Parathyroid adenoma (tissue), 2 donors: Measurements from ENCODE around the gene EP300.

Source experiments
- H2AFZ ChIP-seq: fragments of 300-600 bp; sonication (generic); one replicate; pipeline ENCODE4 v1.7.0; 2017; ENCODE audit warnings: antibody characterized with exemption, mild to moderate bottlenecking
- H3K27ac ChIP-seq: fragments of 300-600 bp; sonication (generic); one replicate; pipeline ENCODE4 v1.7.0; 2017
- H3K27me3 ChIP-seq: fragments of 300-600 bp; sonication (generic); one replicate; pipeline ENCODE4 v1.7.0; 2017; ENCODE audit warnings: low read length; ENCODE audit not compliant: control insufficient read depth, insufficient read depth
- H3K36me3 ChIP-seq: fragments of 300-600 bp; sonication (generic); one replicate; pipeline ENCODE4 v1.7.0; 2017; ENCODE audit warnings: low read length; ENCODE audit not compliant: control insufficient read depth, insufficient read depth
- H3K4me1 ChIP-seq: fragments of 300-600 bp; sonication (generic); one replicate; pipeline ENCODE4 v1.7.0; 2017; ENCODE audit warnings: control low read depth
- H3K4me2 ChIP-seq: fragments of 300-600 bp; sonication (generic); one replicate; pipeline ENCODE4 v1.7.0; 2017; ENCODE audit warnings: low read length
- H3K4me3 ChIP-seq: fragments of 300-600 bp; sonication (generic); one replicate; pipeline ENCODE4 v1.7.0; 2017; ENCODE audit warnings: low read depth, low read length
- H3K79me2 ChIP-seq: fragments of 300-600 bp; sonication (generic); one replicate; pipeline ENCODE4 v1.7.0; 2017; ENCODE audit warnings: control low read depth
- H3K9ac ChIP-seq: fragments of 300-600 bp; sonication (generic); one replicate; pipeline ENCODE4 v1.7.0; 2017; ENCODE audit warnings: mild to moderate bottlenecking
- H3K9me3 ChIP-seq: fragments of 300-600 bp; sonication (generic); one replicate; pipeline ENCODE4 v1.7.0; 2017; ENCODE audit warnings: low read length; ENCODE audit not compliant: control insufficient read depth
- TF ChIP-seq, protein P1 (sequence below): fragments of 300-600 bp; sonication (generic); IDR thresholded peaks from one replicate; pipeline ENCODE4 v1.7.0; 2017; ENCODE audit warnings: antibody characterized with exemption, mild to moderate bottlenecking
- donor health status: primary hyperparathyroidism.

EP300 gene

GRCh38 chr22:41074466-41074865 lies 17.9 kb upstream of the EP300 start:
- Histone ChIP-seq H3K4me2 (no peak overlapping the region), H3K4me3 (no peak overlapping the region), H3K27me3 (no peaks in the 10 kb centered on the region), H2AFZ (no peak overlapping the region), H3K9ac (no peak overlapping the region), H3K4me1 (no peaks in the 10 kb centered on the region), H3K79me2 (no peaks in the 10 kb centered on the region), H3K9me3 (no peaks in the 10 kb centered on the region), H3K36me3 (no peaks in the 10 kb centered on the region), H3K27ac (no peak overlapping the region)
- TF ChIP-seq, protein P1, sequence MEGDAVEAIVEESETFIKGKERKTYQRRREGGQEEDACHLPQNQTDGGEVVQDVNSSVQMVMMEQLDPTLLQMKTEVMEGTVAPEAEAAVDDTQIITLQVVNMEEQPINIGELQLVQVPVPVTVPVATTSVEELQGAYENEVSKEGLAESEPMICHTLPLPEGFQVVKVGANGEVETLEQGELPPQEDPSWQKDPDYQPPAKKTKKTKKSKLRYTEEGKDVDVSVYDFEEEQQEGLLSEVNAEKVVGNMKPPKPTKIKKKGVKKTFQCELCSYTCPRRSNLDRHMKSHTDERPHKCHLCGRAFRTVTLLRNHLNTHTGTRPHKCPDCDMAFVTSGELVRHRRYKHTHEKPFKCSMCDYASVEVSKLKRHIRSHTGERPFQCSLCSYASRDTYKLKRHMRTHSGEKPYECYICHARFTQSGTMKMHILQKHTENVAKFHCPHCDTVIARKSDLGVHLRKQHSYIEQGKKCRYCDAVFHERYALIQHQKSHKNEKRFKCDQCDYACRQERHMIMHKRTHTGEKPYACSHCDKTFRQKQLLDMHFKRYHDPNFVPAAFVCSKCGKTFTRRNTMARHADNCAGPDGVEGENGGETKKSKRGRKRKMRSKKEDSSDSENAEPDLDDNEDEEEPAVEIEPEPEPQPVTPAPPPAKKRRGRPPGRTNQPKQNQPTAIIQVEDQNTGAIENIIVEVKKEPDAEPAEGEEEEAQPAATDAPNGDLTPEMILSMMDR, result no peak

DNA sequence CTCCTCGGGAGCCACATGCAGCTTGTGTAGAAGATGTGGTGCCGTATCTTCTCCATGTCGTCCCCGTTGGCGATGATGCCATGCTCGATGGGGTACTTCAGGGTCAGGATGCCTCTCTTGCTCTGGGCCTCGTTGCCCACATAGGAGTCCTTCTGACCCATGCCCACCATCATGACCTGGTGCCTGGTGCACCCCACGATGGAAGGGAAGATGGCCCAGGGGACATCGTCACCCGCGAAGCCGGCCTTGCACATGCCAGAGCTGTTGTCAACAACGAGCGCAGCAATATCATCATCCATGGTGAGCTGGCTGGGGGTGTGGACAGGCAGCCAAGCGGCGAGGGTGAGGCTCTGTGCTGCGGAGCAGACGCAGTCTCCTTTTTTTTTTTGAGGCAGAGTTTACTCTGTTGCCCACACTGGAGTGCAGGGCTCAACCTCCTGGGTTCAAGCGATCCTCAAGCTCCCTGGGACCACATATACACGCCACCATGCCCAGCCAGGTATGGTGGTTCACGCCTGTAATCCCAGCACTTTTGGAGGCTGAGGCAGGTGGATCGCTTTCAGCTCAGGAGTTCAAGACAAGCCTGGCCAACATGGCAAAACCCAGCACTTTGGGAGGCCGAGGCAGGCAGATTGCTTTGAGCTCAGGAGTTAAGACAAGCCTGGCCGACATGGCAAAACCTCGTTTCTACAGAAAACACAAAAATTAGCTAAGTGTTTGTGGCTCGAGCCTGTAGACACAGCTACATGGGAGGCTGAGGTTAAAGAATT lies 17.3 kb upstream of the EP300 start:
- Histone ChIP-seq H3K79me2 (no peaks in the 10 kb centered on the region), H3K9ac (no peak overlapping the region), H3K4me3 (no peak overlapping the region), H3K9me3 (no peaks in the 10 kb centered on the region), H3K4me1 (no peaks in the 10 kb centered on the region), H3K27ac (no peak overlapping the region), H3K27me3 (no peaks in the 10 kb centered on the region), H3K36me3 (no peaks in the 10 kb centered on the region), H2AFZ (no peak overlapping the region), H3K4me2 (no peak overlapping the region)
- TF ChIP-seq, protein P1, result no peak

GRCh38 chr22:41075946-41076345 lies 16.4 kb upstream of the EP300 start:
- no peak overlapping the region for H3K4me3 ChIP-seq

GRCh38 chr22:41076857-41077256 lies 15.5 kb upstream of the EP300 start:
- H3K4me3 ChIP-seq, result no peak overlapping the region
- H3K79me2 ChIP-seq, result no peaks in the 10 kb centered on the region
- no peaks in the 10 kb centered on the region for H3K9me3 ChIP-seq
- H2AFZ ChIP-seq, result no peak overlapping the region
- TF ChIP-seq, protein P1, result no peak
- H3K27ac ChIP-seq, result no peak overlapping the region
- H3K4me2 ChIP-seq, result no peak overlapping the region
- H3K9ac ChIP-seq, result no peak overlapping the region
- no peaks in the 10 kb centered on the region for H3K4me1 ChIP-seq
- H3K36me3 ChIP-seq, result no peaks in the 10 kb centered on the region
- no peaks in the 10 kb centered on the region for H3K27me3 ChIP-seq

More at GRCh38 chr22:41075946-41076345, 16.4 kb upstream of the EP300 start:
- Histone ChIP-seq H3K27ac (no peak overlapping the region), H2AFZ (no peak overlapping the region), H3K4me1 (no peaks in the 10 kb centered on the region), H3K9ac (no peak overlapping the region), H3K36me3 (no peaks in the 10 kb centered on the region), H3K79me2 (no peaks in the 10 kb centered on the region), H3K27me3 (no peaks in the 10 kb centered on the region), H3K4me2 (no peak overlapping the region), H3K9me3 (no peaks in the 10 kb centered on the region)
- TF ChIP-seq, protein P1, result no peak

GRCh38 chr22:41078931-41079330 lies 13.5 kb upstream of the EP300 start:
- H3K9me3 ChIP-seq, result no peaks in the 10 kb centered on the region
- H3K4me1 ChIP-seq, result no peaks in the 10 kb centered on the region
- H3K79me2 ChIP-seq, result no peaks in the 10 kb centered on the region
- no peak overlapping the region for H3K9ac ChIP-seq
- H3K27ac ChIP-seq, result no peak overlapping the region
- H3K4me2 ChIP-seq, result no peak overlapping the region
- H3K36me3 ChIP-seq, result no peaks in the 10 kb centered on the region
- no peak overlapping the region for H3K4me3 ChIP-seq
- no peaks in the 10 kb centered on the region for H3K27me3 ChIP-seq
- H2AFZ ChIP-seq, result no peak overlapping the region
- TF ChIP-seq, protein P1, result no peak
